DMS53 treated with DMSO at 0.1 percent for 48 hours (cell line): ENCODE measurements around the gene SGMS1.

ENCODE experiments used
- DNase-seq: peaks from one replicate; lab custom pipeline; 2025; ENCODE audit not compliant: unreplicated experiment; lab: John Stamatoyannopoulos, UW

SGMS1 gene

GRCh38 chr10:50349554-50349953 lies 274.2 kb downstream of the SGMS1 start:
- no peak for DNase-seq

- no peak for DNase-seq
Observed at GRCh38 chr10:50347394-50347802, 276.4 kb downstream of the SGMS1 start.

GRCh38 chr10:50346942-50347341 lies 276.8 kb downstream of the SGMS1 start:
- DNase-seq: no peak

GRCh38 chr10:50345545-50345944 lies 278.2 kb downstream of the SGMS1 start:
- no peak for DNase-seq

GRCh38 chr10:50343702-50344331 lies 279.9 kb downstream of the SGMS1 start:
- DNase-seq: no peak

- DNase-seq: no peak
Observed at GRCh38 chr10:50341987-50342386, 281.8 kb downstream of the SGMS1 start.

GRCh38 chr10:50336140-50336539 lies 287.6 kb downstream of the SGMS1 start:
- no peak for DNase-seq

- no peak for DNase-seq
Observed at GRCh38 chr10:50335397-50335796, 288.4 kb downstream of the SGMS1 start.

GRCh38 chr10:50334273-50334672 lies 289.5 kb downstream of the SGMS1 start:
- no peak for DNase-seq

- no peak for DNase-seq
Observed at GRCh38 chr10:50333872-50334271, 289.9 kb downstream of the SGMS1 start.

GRCh38 chr10:50332108-50332842 lies 291.5 kb downstream of the SGMS1 start:
- DNase-seq: no peak

- DNase-seq: no peak
Observed at GRCh38 chr10:50331486-50331885, 292.3 kb downstream of the SGMS1 start.

GRCh38 chr10:50326757-50327701 lies 296.7 kb downstream of the SGMS1 start:
- DNase-seq: no peak

GRCh38 chr10:50326172-50326555 lies 297.6 kb downstream of the SGMS1 start:
- DNase-seq: no peak

GRCh38 chr10:50325449-50326171 lies 298.1 kb downstream of the SGMS1 start:
- DNase-seq: no peak

GRCh38 chr10:50324680-50325393 lies 298.9 kb downstream of the SGMS1 start:
- no peak for DNase-seq

GRCh38 chr10:50324046-50324445 lies 299.7 kb downstream of the SGMS1 start:
- DNase-seq: no peak

- DNase-seq: no peak
Observed at GRCh38 chr10:50322077-50322476, 301.7 kb downstream of the SGMS1 start.

GRCh38 chr10:50318129-50318528 lies 305.6 kb downstream of the SGMS1 start:
- no peak for DNase-seq
